Measurements from ENCODE around the gene CARMIL1. TPM values are rescaled to one million over a fixed set of nuclear protein-coding genes. Genes with fewer than 3 reads are reported as not detected.

The CARMIL1 gene
- total and polyA plus RNA-seq, 10 of the 15 experiments (the other 5 are each of a cell fraction or from before 2014, with no cell fraction given), result 6.4 to 18.1 (median 10.3) TPM

- Histone ChIP-seq H3K27me3 (replicated peaks in 1 of 2; ENCODE audit: control insufficient read depth in 2 of 2, insufficient read depth in 2 of 2, low read length in 1 of 2) (no peaks in the 10 kb centered on the region), H3K4me2 (ENCODE audit: control insufficient read depth, insufficient read depth) (no peak overlapping the region), H3K79me2 (ENCODE audit: control insufficient read depth, insufficient read depth, low read length) (no peaks in the 10 kb centered on the region), H3K36me3 (ENCODE audit: control insufficient read depth in 2 of 2, insufficient read depth in 2 of 2, low read length in 1 of 2) (no peaks in the 10 kb centered on the region), H3K27ac (ENCODE audit: control insufficient read depth, insufficient read depth) (no peak overlapping the region), H3K4me3 (no peak overlapping the region), H3K4me1 (ENCODE audit: control insufficient read depth, insufficient read depth, low read length) (no peaks in the 10 kb centered on the region), H4K20me1 (ENCODE audit: control insufficient read depth, insufficient read depth) (no peaks in the 10 kb centered on the region), H3K9ac (ENCODE audit: control insufficient read depth, insufficient read depth, low read length) (no peak overlapping the region), H3K9me3 (replicated peaks; ENCODE audit: control insufficient read depth, insufficient read depth, low read length) (no peaks in the 10 kb centered on the region), H2AFZ (ENCODE audit: control insufficient read depth, low read depth, low read length) (no peak overlapping the region)
- RAD21 ChIA-PET (ENCODE audit: unreplicated experiment), result interaction anchor here (4.5 to 9.9 kb wide), 2 partner anchors 210 to 222 kb away, joined by 28 to 219 read pairs; partner anchors contain the start of gene CARMIL1
- no peak for ATAC-seq
- SMC1A ChIA-PET (ENCODE audit: uncharacterized antibody, unreplicated experiment), result interaction anchor here (0.8 to 8.0 kb wide), 5 partner anchors 112 to 224 kb away, joined by 3 to 191 read pairs (median 4); partner anchors contain the start of gene CARMIL1
- WGBS (ENCODE audit: insufficient coverage, insufficient replicate concordance, low lambda C conversion rate, missing lambda C conversion rate), result 65% methylated on average over 3 of the region's 3 CpGs
- CTCF ChIA-PET, result interaction anchor here (0.6 to 14.5 kb wide), 7 partner anchors 8 to 238 kb away, joined by 3 to 362 read pairs (median 10); partner anchors contain the start of gene CARMIL1
- in situ Hi-C loops (cut with MboI) (loop anchor here (5.0 kb wide), 1 partner anchor 216 kb away; no protein-coding TSS in a partner anchor), intact Hi-C loops (cut with micrococcal nuclease; ENCODE audit: unreplicated experiment) (no loop called here)
- no peak for DNase-seq (ENCODE audit: low read depth, low spot score)
- FAIRE-seq, result no peak
- no TSS peak for BruUV-seq (replicated peaks)
- POLR2A ChIA-PET, result no interaction called here
- no peak for TF ChIP-seq NFYB (IDR thresholded peaks at IDR 0.05; ENCODE audit: insufficient read depth, low read depth, low read length)
- TF ChIP-seq FOXK2 (IDR thresholded peaks at IDR 0.05), result no peak
- no peak for TF ChIP-seq CEBPB (IDR thresholded peaks at IDR 0.05; ENCODE audit: borderline replicate concordance in 1 of 2, low read depth in 2 of 2, low read length in 2 of 2)
- TF ChIP-seq SREBF2 (IDR thresholded peaks at IDR 0.05; ENCODE audit: low read length), result no peak
- TF ChIP-seq CHD4 (IDR thresholded peaks at IDR 0.05), result no peak
- TF ChIP-seq SP1 (IDR thresholded peaks at IDR 0.05; ENCODE audit: low read depth, low read length), result no peak
- no peak for TF ChIP-seq PAX5 (IDR thresholded peaks at IDR 0.05; ENCODE audit: borderline replicate concordance, low read depth, low read length)
- TF ChIP-seq STAT3 (IDR thresholded peaks at IDR 0.05; ENCODE audit: low read depth, low read length), result no peak
- TF ChIP-seq BACH1 (IDR thresholded peaks at IDR 0.05; ENCODE audit: borderline replicate concordance), result no peak
- TF ChIP-seq RELA (IDR thresholded peaks at IDR 0.05; ENCODE audit: borderline replicate concordance, partially characterized antibody), result no peak
- no peak for TF ChIP-seq SMARCA5 (IDR thresholded peaks at IDR 0.05)
Observed at GRCh38 chr6:25488156-25488555, 209.0 kb downstream of the CARMIL1 start.
